ENCODE data around the gene THOP1. TPM values are rescaled to one million over a fixed set of nuclear protein-coding genes. Genes with fewer than 3 reads are reported as not detected.

THOP1 gene
- total RNA-seq, 1 experiment from 2014 or later = 221 TPM

GRCh38 chr19:2796659-2797266 is 11.5 kb downstream of the THOP1 start:
- Histone ChIP-seq H3K9me2 (replicated peaks; ENCODE audit: low read length) (no peaks in the 10 kb centered on the region), H3F3A (ENCODE audit: low read length, unreplicated experiment) (no peaks in the 10 kb centered on the region), H3K9me3 (ENCODE audit: low read length) (no peaks in the 10 kb centered on the region), H3K4me3 (ENCODE audit: low read length) (no peak overlapping the region), H3K79me2 (ENCODE audit: low read length) (no peaks in the 10 kb centered on the region), H3K9ac (ENCODE audit: low read length) (no peak overlapping the region), H3K4me2 (ENCODE audit: low read length) (no peak overlapping the region), H3K27me3 (ENCODE audit: low read length) (no peaks in the 10 kb centered on the region), H3K4me1 (ENCODE audit: insufficient read depth, low read length) (no peaks in the 10 kb centered on the region), H3K27ac (ENCODE audit: low read length) (no peak overlapping the region), H2AFZ (ENCODE audit: low read length) (no peak overlapping the region), H3K36me3 (ENCODE audit: low read depth, low read length) (no peaks in the 10 kb centered on the region; the same call in 1 of the 2 replicates), H4K20me1 (ENCODE audit: low read length) (no peaks in the 10 kb centered on the region)
- DNase-seq (no peak), ATAC-seq (no peak)
- no TSS peak for BruUV-seq (replicated peaks)
- intact Hi-C loops (cut with micrococcal nuclease) = no loop called here
- POLR2A ChIA-PET (ENCODE audit: unreplicated experiment) = no interaction called here
- CTCF ChIA-PET = no interaction called here
- no peak for TF ChIP-seq CTCF (conservative IDR thresholded peaks at IDR 0.05; ENCODE audit: low read depth, low read length)
- TF ChIP-seq EZH2 (IDR thresholded peaks at IDR 0.05; ENCODE audit: low read length, unreplicated experiment) = no peak
- TF ChIP-seq EZH2phosphoT487 (IDR thresholded peaks at IDR 0.05; ENCODE audit: borderline replicate concordance, low read length) = no peak

- TF ChIP-seq EZH2 (IDR thresholded peaks at IDR 0.05; ENCODE audit: low read length, unreplicated experiment) (no peak), CTCF (conservative IDR thresholded peaks at IDR 0.05; ENCODE audit: low read depth, low read length) (no peak), EZH2phosphoT487 (IDR thresholded peaks at IDR 0.05; ENCODE audit: borderline replicate concordance, low read length) (no peak)
- Histone ChIP-seq H3K27me3 (ENCODE audit: low read length) (no peaks in the 10 kb centered on the region), H3K36me3 (ENCODE audit: low read depth, low read length) (no peaks in the 10 kb centered on the region; the same call in 1 of the 2 replicates), H3K9me2 (replicated peaks; ENCODE audit: low read length) (no peaks in the 10 kb centered on the region), H3K9ac (ENCODE audit: low read length) (no peak overlapping the region), H3F3A (ENCODE audit: low read length, unreplicated experiment) (no peaks in the 10 kb centered on the region), H3K27ac (ENCODE audit: low read length) (no peak overlapping the region), H3K4me3 (ENCODE audit: low read length) (no peak overlapping the region), H4K20me1 (ENCODE audit: low read length) (no peaks in the 10 kb centered on the region), H3K4me1 (ENCODE audit: insufficient read depth, low read length) (no peaks in the 10 kb centered on the region), H3K9me3 (ENCODE audit: low read length) (no peaks in the 10 kb centered on the region), H3K79me2 (ENCODE audit: low read length) (no peaks in the 10 kb centered on the region), H3K4me2 (ENCODE audit: low read length) (no peak overlapping the region), H2AFZ (ENCODE audit: low read length) (no peak overlapping the region)
- ChIA-PET CTCF (no interaction called here), POLR2A (ENCODE audit: unreplicated experiment) (no interaction called here)
- DNase-seq = no peak
- no TSS peak for BruUV-seq (replicated peaks)
- no peak for ATAC-seq
- intact Hi-C loops (cut with micrococcal nuclease) = no loop called here
Observed at GRCh38 chr19:2797280-2797679, 12.0 kb downstream of the THOP1 start.

- Histone ChIP-seq H3K27ac (ENCODE audit: low read length) (no peak overlapping the region), H2AFZ (ENCODE audit: low read length) (no peak overlapping the region), H3K9me3 (ENCODE audit: low read length) (no peaks in the 10 kb centered on the region), H4K20me1 (ENCODE audit: low read length) (no peaks in the 10 kb centered on the region), H3K36me3 (ENCODE audit: low read depth, low read length) (no peaks in the 10 kb centered on the region; the same call in none of the 2 replicates), H3K4me2 (ENCODE audit: low read length) (no peak overlapping the region), H3K4me1 (ENCODE audit: insufficient read depth, low read length) (no peaks in the 10 kb centered on the region), H3K9me2 (replicated peaks; ENCODE audit: low read length) (no peaks in the 10 kb centered on the region), H3K79me2 (ENCODE audit: low read length) (no peaks in the 10 kb centered on the region), H3K9ac (ENCODE audit: low read length) (no peak overlapping the region), H3F3A (ENCODE audit: low read length, unreplicated experiment) (no peaks in the 10 kb centered on the region), H3K4me3 (ENCODE audit: low read length) (no peak overlapping the region), H3K27me3 (ENCODE audit: low read length) (no peaks in the 10 kb centered on the region)
- intact Hi-C loops (cut with micrococcal nuclease) = no loop called here
- ChIA-PET CTCF (no interaction called here), POLR2A (ENCODE audit: unreplicated experiment) (no interaction called here)
- no TSS peak for BruUV-seq (replicated peaks)
- TF ChIP-seq EZH2phosphoT487 (IDR thresholded peaks at IDR 0.05; ENCODE audit: borderline replicate concordance, low read length) = no peak
- no peak for TF ChIP-seq EZH2 (IDR thresholded peaks at IDR 0.05; ENCODE audit: low read length, unreplicated experiment)
- no peak for TF ChIP-seq CTCF (conservative IDR thresholded peaks at IDR 0.05; ENCODE audit: low read depth, low read length)
- ATAC-seq (no peak), DNase-seq (no peak)
Observed at GRCh38 chr19:2798158-2798685, 12.9 kb downstream of the THOP1 start.
